ENCODE results near the gene ZMYM4.

ZMYM4 gene

DNA sequence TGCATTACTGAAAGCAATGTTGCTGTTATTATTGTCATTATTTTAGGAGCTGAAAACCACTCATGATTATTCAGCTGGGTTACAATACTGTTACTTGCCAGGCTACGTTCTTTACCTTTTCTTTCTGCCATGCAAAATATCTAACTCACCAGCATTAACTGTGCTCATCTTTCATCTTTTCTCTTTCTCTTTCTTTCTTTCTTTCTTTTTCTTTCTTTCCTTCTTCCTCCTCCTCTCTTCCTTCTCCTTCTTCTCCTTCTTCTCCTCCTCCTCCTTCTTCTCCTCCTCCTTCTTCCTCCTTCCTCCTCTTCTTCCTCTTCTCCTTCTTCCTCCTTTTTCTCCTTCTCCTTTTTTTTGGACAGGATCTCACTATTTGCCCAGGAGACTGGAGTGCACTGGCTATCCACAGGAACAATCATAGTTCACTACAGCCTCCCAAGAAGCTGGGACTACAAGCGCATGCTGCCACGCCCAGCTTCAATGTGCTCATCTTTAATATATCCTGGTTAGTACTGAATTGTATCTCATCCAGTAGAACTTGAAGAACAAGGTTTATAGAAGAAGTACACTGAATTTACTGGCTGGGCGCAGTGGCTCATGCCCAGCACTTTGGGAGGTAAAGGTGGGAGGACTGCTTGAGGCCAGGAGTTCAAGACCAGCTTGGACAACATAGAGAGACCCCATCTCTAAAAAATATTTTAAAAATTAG lies 6.9 kb upstream of the ZMYM4 start:
- TF ChIP-seq, protein P1, sequence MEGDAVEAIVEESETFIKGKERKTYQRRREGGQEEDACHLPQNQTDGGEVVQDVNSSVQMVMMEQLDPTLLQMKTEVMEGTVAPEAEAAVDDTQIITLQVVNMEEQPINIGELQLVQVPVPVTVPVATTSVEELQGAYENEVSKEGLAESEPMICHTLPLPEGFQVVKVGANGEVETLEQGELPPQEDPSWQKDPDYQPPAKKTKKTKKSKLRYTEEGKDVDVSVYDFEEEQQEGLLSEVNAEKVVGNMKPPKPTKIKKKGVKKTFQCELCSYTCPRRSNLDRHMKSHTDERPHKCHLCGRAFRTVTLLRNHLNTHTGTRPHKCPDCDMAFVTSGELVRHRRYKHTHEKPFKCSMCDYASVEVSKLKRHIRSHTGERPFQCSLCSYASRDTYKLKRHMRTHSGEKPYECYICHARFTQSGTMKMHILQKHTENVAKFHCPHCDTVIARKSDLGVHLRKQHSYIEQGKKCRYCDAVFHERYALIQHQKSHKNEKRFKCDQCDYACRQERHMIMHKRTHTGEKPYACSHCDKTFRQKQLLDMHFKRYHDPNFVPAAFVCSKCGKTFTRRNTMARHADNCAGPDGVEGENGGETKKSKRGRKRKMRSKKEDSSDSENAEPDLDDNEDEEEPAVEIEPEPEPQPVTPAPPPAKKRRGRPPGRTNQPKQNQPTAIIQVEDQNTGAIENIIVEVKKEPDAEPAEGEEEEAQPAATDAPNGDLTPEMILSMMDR (IDR thresholded peaks at IDR 0.05): no peak
- no peak for DNase-seq (ENCODE audit: low spot score)
- H3K4me3 ChIP-seq: no peak overlapping the region
- no peak overlapping the region for H3K27ac ChIP-seq

DNA sequence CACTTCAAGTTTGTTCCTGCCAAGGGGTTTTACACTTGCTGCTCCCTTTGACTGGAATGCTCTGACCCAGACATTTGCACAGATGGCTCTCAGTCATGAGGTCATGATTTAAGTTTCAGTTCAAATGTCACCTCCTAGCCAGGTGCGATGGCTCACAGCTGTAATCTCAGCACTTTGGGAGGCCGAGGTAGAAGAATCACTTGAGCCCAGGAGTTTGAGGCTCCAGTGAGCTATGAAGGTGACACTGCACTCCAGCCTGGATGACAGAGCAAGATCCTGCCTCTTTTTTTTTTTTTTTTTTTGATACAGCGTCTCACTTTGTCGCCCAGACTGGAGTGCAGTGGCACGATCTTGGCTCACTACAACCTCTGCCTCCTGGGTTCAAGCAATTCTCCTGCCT lies 4.5 kb upstream of the ZMYM4 start:
- Histone ChIP-seq H3K4me3 (no peak overlapping the region), H3K27ac (no peak overlapping the region)
- TF ChIP-seq, protein P1 (IDR thresholded peaks at IDR 0.05): no peak
- no peak for DNase-seq (ENCODE audit: low spot score)

DNA sequence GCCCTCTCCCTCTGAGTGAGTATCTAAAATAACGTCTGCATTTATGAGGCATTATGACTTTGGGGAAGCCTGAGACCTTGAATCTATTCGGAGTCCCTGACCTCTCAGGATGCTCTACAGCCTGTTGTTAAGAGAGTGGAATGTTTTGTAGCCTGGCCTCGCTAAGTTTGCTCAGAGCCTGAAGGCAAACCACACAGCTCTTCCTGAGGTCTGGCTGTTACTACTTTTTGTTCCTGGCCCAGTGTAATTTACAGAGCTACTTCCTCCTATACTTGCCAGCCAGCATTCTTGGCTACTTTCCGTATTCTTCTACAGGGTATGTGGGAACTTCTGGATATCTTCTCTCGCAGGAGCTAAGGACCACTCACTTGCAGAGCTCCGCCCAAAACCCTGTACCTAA lies 3.6 kb upstream of the ZMYM4 start:
- TF ChIP-seq, protein P1 (IDR thresholded peaks at IDR 0.05): no peak
- Histone ChIP-seq H3K27ac (peak overlapping the region; percentile 24 to 73), H3K4me3 (no peak overlapping the region)
- DNase-seq (ENCODE audit: low spot score): no peak

DNA sequence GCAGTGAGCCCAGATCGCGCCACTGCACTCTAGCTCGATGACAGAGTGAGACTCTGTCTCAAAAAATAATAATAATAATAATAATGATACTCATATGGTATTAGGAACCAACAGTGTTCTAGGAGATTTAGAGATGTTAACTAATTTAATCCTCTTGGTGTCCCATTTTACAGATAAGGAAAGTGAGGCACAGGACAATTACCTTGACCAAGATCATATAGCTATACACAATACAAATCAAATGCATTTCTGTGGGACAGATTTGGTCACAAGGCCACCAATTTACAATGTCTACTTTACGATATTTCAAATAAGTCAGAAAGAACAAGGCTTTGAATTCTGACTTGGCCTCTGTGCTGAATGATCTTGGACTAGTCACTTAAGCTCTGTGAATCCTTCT lies 2.2 kb upstream of the ZMYM4 start:
- TF ChIP-seq, protein P1 (IDR thresholded peaks at IDR 0.05): no peak
- H3K27ac ChIP-seq: no peak overlapping the region

DNA sequence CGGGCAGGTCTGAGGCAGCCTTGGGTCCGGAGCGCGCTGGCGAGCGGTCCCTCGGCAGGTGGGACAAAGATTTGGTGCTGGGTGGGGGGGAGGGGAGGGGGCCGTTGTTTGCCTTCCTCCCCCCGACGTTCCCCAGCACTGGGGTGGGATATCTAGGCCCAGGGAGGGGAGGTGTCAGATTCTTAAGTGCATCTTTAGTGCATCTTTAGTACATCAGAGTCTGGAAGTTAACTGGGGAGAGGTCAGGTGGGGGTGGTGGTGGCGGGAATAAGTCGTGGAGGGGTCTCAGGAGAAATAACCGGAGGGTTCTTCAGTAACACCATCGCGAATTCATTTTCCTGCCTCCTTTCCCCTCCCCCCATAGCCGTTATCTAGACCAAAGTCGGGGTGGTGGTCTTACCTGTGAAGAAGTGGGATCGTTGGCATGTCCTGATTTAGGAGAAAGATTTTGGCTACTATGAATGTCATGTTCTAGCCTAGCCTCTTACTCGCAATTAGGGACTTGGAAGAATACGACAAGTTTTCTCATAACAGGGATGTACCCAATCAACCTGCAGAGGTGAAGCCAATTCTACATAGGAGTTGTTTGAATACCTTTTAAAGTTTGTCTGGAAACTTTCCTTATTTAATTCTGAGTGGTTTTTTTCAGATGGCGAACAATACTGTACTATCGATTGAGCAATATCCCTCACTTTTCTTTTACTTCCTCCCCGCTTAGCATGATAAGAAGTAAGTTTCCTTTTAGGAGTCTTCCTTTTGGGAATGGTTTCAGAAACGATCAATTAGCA lies 886 bp downstream of the ZMYM4 start:
- peak overlapping the region; percentile 81 to 88 for H3K27ac ChIP-seq
- TF ChIP-seq, protein P1 (IDR thresholded peaks at IDR 0.05): no peak
- DNase-seq (ENCODE audit: low spot score): no peak
- H3K4me3 ChIP-seq: peak overlapping the region; percentile 86

More for the DNA sequence above, 2.2 kb upstream of the ZMYM4 start:
- no peak for DNase-seq (ENCODE audit: low spot score)
- no peak overlapping the region for H3K4me3 ChIP-seq

DNA sequence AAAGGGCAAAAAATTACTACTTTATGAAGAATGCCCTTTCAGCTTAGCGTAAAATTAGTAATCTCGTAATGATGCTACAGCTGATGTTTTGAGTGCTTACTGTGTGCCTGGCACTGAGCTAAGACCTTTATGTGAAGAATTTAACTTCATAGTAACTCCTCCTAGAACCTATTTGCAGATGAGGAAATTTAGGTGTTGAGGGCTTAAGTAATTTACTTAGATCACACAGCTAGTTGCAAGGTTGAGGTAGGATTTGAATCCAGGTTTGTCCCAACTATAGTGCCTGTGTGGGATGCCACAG lies 1.4 kb downstream of the ZMYM4 start:
- DNase-seq (ENCODE audit: low spot score): no peak
- peak overlapping the region; percentile 86 for H3K4me3 ChIP-seq
- H3K27ac ChIP-seq: no peak overlapping the region
- TF ChIP-seq, protein P1 (IDR thresholded peaks at IDR 0.05): no peak

DNA sequence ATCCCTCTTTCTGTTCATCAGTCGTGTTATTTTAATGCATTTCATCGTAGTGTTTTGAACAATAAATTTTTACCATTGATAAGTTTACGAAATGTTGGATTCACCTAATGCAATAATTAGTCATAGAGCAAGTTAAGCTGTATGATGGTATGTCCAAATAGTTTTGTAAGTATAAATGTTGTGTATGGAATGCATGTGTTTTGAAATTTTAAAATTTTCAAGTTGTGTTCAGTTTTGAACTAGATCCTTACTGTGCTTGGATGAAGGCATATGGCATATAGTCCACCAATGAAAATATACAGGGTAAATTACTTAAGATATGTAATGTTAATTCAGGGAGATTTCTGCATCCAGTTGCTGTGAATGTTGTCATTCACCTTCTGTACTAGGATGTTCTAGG lies 2.3 kb downstream of the ZMYM4 start:
- DNase-seq (ENCODE audit: low spot score): no peak
- TF ChIP-seq, protein P1 (IDR thresholded peaks at IDR 0.05): no peak
- no peak overlapping the region for H3K27ac ChIP-seq
- no peak overlapping the region for H3K4me3 ChIP-seq

Measured in coronary artery (tissue), 2 donors.